ENCODE results near the gene ORC1. TPM values are rescaled to one million over a fixed set of nuclear protein-coding genes. Genes with fewer than 3 reads are reported as not detected.

ORC1 gene
- total RNA-seq, 4 donors from 2014 or later: 0.19 to 0.85 (median 0.66) TPM

- TF ChIP-seq CTCF (IDR thresholded peaks at IDR 0.05; ENCODE audit: low read depth): no peak
These were observed 59.0 kb downstream of the ORC1 start for GRCh38 chr1:52345252-52345651.

- TF ChIP-seq CTCF (IDR thresholded peaks at IDR 0.05; ENCODE audit: low read depth): no peak
These were observed 60.2 kb downstream of the ORC1 start for GRCh38 chr1:52343979-52344378.

- TF ChIP-seq CTCF (IDR thresholded peaks at IDR 0.05; ENCODE audit: low read depth): no peak
These were observed 62.5 kb downstream of the ORC1 start for GRCh38 chr1:52341655-52342260.

GRCh38 chr1:52337439-52337838, 66.8 kb downstream of the ORC1 start:
- TF ChIP-seq CTCF (IDR thresholded peaks at IDR 0.05; ENCODE audit: low read depth): no peak

GRCh38 chr1:52334906-52335528, 69.2 kb downstream of the ORC1 start:
- TF ChIP-seq CTCF (IDR thresholded peaks at IDR 0.05; ENCODE audit: low read depth): no peak

- no peak for TF ChIP-seq CTCF (IDR thresholded peaks at IDR 0.05; ENCODE audit: low read depth)
These were observed 71.8 kb downstream of the ORC1 start for GRCh38 chr1:52332411-52332810.

GRCh38 chr1:52328615-52329014, 75.6 kb downstream of the ORC1 start:
- TF ChIP-seq CTCF (IDR thresholded peaks at IDR 0.05; ENCODE audit: low read depth): no peak
